Neural cell (in vitro differentiated cells): Measurements from ENCODE around the gene RPN1. TPM values are rescaled to one million over a fixed set of nuclear protein-coding genes. Genes with fewer than 3 reads are reported as not detected.

Experiments
- H2AFZ ChIP-seq: fragments of 200-600, 300-800 bp; sonication (generic), shearing (Covaris generic); 2 replicates; pipeline ENCODE4 v1.6.0; 2014; ENCODE audit warnings: low read depth, mild to moderate bottlenecking, antibody characterized with exemption, low read length, moderate library complexity
- H3F3A ChIP-seq: fragments of 200-600 bp; shearing (Covaris generic); 2 replicates; pipeline ENCODE4 v1.6.1; 2016; ENCODE audit warnings: mild to moderate bottlenecking, moderate library complexity, mixed read lengths, antibody characterized with exemption, low read length; ENCODE audit not compliant: insufficient read depth, poor library complexity, severe bottlenecking
- H3K27ac ChIP-seq: fragments of 200-600, 300-800 bp; sonication (generic), shearing (Covaris generic); 2 replicates; pipeline ENCODE4 v1.5.1; 2014; ENCODE audit warnings: mild to moderate bottlenecking, low read length, moderate library complexity
- H3K27me3 ChIP-seq: fragments of 300-800, 200-600 bp; sonication (generic), shearing (Covaris generic); 2 replicates; pipeline ENCODE4 v1.6.0; 2014; ENCODE audit warnings: mild to moderate bottlenecking, low read depth, low read length, moderate library complexity; ENCODE audit not compliant: insufficient read depth
- H3K36me3 ChIP-seq: fragments of 300-800, 200-600 bp; sonication (generic), shearing (Covaris generic); 2 replicates; pipeline ENCODE4 v1.5.1; 2014; ENCODE audit warnings: mild to moderate bottlenecking, antibody characterized with exemption, low read length, moderate library complexity; ENCODE audit not compliant: insufficient read depth
- H3K4me2 ChIP-seq: fragments of 300-800, 200-600 bp; sonication (generic), shearing (Covaris generic); 2 replicates; pipeline ENCODE4 v1.6.0; 2014; ENCODE audit warnings: mild to moderate bottlenecking, low read length
- H3K4me3 ChIP-seq: fragments of 300-800, 200-600 bp; sonication (generic), shearing (Covaris generic); 2 replicates; pipeline ENCODE4 v1.5.1; 2014; ENCODE audit warnings: mild to moderate bottlenecking, low read length, moderate library complexity
- H3K79me2 ChIP-seq: fragments of 200-600 bp; shearing (Covaris generic); replicated peaks from 2 replicates; pipeline ENCODE4 v1.6.0; 2014; ENCODE audit warnings: mild to moderate bottlenecking, low read length, moderate library complexity; ENCODE audit not compliant: insufficient read depth
- H3K9ac ChIP-seq: fragments of 300-800, 200-600 bp; sonication (generic), shearing (Covaris generic); 2 replicates; pipeline ENCODE4 v1.6.1; 2016; ENCODE audit warnings: mild to moderate bottlenecking, low read length, mixed read lengths
- H3K9me2 ChIP-seq: fragments of 200-600 bp; shearing (Covaris generic); 2 replicates; pipeline ENCODE4 v1.6.1; 2016; ENCODE audit warnings: mild to moderate bottlenecking, low read length, mixed read lengths; ENCODE audit not compliant: insufficient read depth
- H3K9me3 ChIP-seq: fragments of 200-600, 300-800 bp; sonication (generic), shearing (Covaris generic); 2 replicates; pipeline ENCODE4 v1.6.1; 2016; ENCODE audit warnings: mild to moderate bottlenecking, mixed run types, low read length, moderate library complexity, mixed read lengths
- H4K20me1 ChIP-seq: fragments of 200-600 bp; shearing (Covaris generic); 2 replicates; pipeline ENCODE4 v1.6.1; 2016; ENCODE audit warnings: mild to moderate bottlenecking, mixed run types; ENCODE audit not compliant: insufficient read depth
- CTCF ChIP-seq: fragments of 450-650 bp; IDR thresholded peaks from 2 replicates; pipeline ENCODE4 v1.5.1; 2014; ENCODE audit warnings: antibody characterized with exemption, mild to moderate bottlenecking, moderate library complexity; ENCODE audit not compliant: poor library complexity, severe bottlenecking
- EP300 ChIP-seq: fragments of 450-650 bp; conservative IDR thresholded peaks from 2 replicates; pipeline ENCODE4 v1.6.1; 2014; ENCODE audit warnings: antibody characterized with exemption, mild to moderate bottlenecking, moderate library complexity; ENCODE audit not compliant: poor library complexity, severe bottlenecking
- EZH2 ChIP-seq: fragments of 200-600, 300-800 bp; shearing (Covaris generic), sonication (generic); IDR thresholded peaks from 2 replicates; pipeline ENCODE4 v1.6.1; 2014; ENCODE audit warnings: antibody characterized with exemption, low read length, borderline replicate concordance, mild to moderate bottlenecking; ENCODE audit not compliant: insufficient read depth, poor library complexity, severe bottlenecking
- MXI1 ChIP-seq: fragments of 450-650 bp; conservative IDR thresholded peaks from 2 replicates; pipeline ENCODE4 v1.6.1; 2014; ENCODE audit warnings: antibody characterized with exemption, mild to moderate bottlenecking; ENCODE audit not compliant: poor library complexity, severe bottlenecking
- POLR2AphosphoS5 ChIP-seq: IDR thresholded peaks from 2 replicates; pipeline ENCODE4 v1.6.1; 2012
- RAD21 ChIP-seq: fragments of 450-650 bp; conservative IDR thresholded peaks from 2 replicates; pipeline ENCODE4 v1.6.1; 2014; ENCODE audit warnings: antibody characterized with exemption, mild to moderate bottlenecking, moderate library complexity
- REST ChIP-seq: IDR thresholded peaks from 2 replicates; pipeline ENCODE4 v1.6.1; 2012; ENCODE audit warnings: borderline replicate concordance
- SMC3 ChIP-seq: fragments of 450-650 bp; conservative IDR thresholded peaks from 2 replicates; pipeline ENCODE4 v1.6.1; 2014; ENCODE audit warnings: antibody characterized with exemption, mild to moderate bottlenecking, moderate library complexity; ENCODE audit not compliant: poor library complexity
- TAF1 ChIP-seq: IDR thresholded peaks from 2 replicates; pipeline ENCODE4 v1.6.1; 2012; ENCODE audit warnings: low read depth
- polyA plus RNA-seq: library from polyadenylated mRNA; depleted of rRNA; stranded (reverse); fragments of >200 nt; gene quantifications from 2 replicates; pipeline ENCODE4 v1.2.3, GENCODE V29; 2014

Gene RPN1
- polyA plus RNA-seq, 1 donor from 2014 or later, result 201 TPM

- Histone ChIP-seq H3K79me2 (peaks cover 5% of the 10 kb centered on the region), H3F3A (no peaks in the 10 kb centered on the region), H3K4me3 (no peak overlapping the region), H3K36me3 (peaks cover 5% of the 10 kb centered on the region), H4K20me1 (no peaks in the 10 kb centered on the region), H2AFZ (no peak overlapping the region), H3K9me3 (no peaks in the 10 kb centered on the region), H3K9ac (no peak overlapping the region), H3K9me2 (no peaks in the 10 kb centered on the region), H3K4me2 (no peak overlapping the region), H3K27me3 (no peaks in the 10 kb centered on the region), H3K27ac (no peak overlapping the region)
- TF ChIP-seq CTCF (no peak), EP300 (no peak), REST (no peak), POLR2AphosphoS5 (no peak), SMC3 (no peak), EZH2 (no peak), MXI1 (no peak), TAF1 (no peak), RAD21 (no peak)
Measured at GRCh38 chr3:128623762-128624176, 26.8 kb downstream of the RPN1 start.

- H4K20me1 ChIP-seq, result no peaks in the 10 kb centered on the region
- peaks cover 9% of the 10 kb centered on the region for H3K79me2 ChIP-seq
Measured at GRCh38 chr3:128621931-128622330, 28.7 kb downstream of the RPN1 start.

More at GRCh38 chr3:128621931-128622330, 28.7 kb downstream of the RPN1 start:
- H3F3A ChIP-seq, result no peaks in the 10 kb centered on the region
- no peak overlapping the region for H3K4me2 ChIP-seq
- TF ChIP-seq TAF1 (no peak), POLR2AphosphoS5 (no peak), EP300 (no peak), SMC3 (no peak), REST (no peak)
- peaks cover 6% of the 10 kb centered on the region for H3K36me3 ChIP-seq
- no peak overlapping the region for H3K9ac ChIP-seq
- no peaks in the 10 kb centered on the region for H3K9me2 ChIP-seq
- H2AFZ ChIP-seq, result no peak overlapping the region
- H3K9me3 ChIP-seq, result no peaks in the 10 kb centered on the region
- no peak overlapping the region for H3K27ac ChIP-seq
- no peak overlapping the region for H3K4me3 ChIP-seq
- no peaks in the 10 kb centered on the region for H3K27me3 ChIP-seq
